ENCODE results near the gene TMEM259. TPM values are rescaled to one million over a fixed set of nuclear protein-coding genes. Genes with fewer than 3 reads are reported as not detected.
A peak's percentile ranks its signal among the peaks of the same experiment; 100 is the strongest.

TMEM259 gene
- total RNA-seq, 1 donor from 2014 or later = 31.7 TPM

DNA sequence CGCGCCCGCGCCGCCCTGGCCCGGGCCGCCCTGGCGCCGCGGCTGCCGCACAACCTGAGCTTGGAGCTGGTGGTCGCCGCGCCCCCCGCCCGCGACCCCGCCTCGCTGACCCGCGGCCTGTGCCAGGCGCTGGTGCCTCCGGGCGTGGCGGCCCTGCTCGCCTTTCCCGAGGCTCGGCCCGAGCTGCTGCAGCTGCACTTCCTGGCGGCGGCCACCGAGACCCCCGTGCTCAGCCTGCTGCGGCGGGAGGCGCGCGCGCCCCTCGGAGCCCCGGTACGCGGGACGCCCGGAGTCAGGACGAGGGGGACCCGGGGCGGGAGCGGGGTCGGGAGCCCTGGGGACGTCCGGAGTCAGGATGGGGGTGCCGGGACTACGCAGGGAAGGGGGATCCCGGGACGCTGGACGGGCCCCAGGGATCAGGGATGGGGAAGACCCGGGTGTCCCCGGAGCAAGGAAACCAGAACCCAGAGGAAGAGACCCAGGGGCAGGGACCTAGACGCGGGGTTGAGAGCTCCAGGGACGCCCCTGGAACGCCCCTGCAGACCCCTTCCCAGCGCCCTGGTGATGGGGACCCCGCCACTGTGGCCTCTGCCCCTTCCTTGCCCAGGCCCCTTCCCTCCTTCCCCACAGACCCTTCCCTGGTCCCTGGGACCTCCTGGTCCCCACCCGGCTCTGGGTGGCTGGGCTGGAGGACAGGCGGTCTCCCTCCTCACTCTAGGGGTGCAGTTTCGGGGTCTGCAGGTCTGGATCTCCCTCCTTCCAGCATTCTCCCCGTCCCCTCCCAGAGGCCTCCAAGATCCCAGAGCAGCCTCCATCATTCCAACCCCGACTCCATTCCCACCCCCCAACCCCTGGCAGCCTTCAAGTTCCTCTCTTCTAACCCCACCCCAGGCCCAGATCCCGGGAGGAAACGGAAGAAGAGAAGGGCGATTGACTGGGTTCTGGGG is 20.1 kb downstream of the TMEM259 start:
- no peak overlapping the region for H2AFZ ChIP-seq (replicated peaks)
- DNase-seq (ENCODE audit: low spot score) = peak; percentile 58
- H3K27ac ChIP-seq = no peak overlapping the region
- Mint-ChIP-seq H3K27ac (no peak overlapping the region), H3K36me3 (no peaks in the 10 kb centered on the region), H3K27me3 (ENCODE audit: insufficient read depth, low read depth) (peaks cover 38% of the 10 kb centered on the region), H3K4me3 (peak overlapping the region; percentile 81), H3K4me1 (peaks cover 12% of the 10 kb centered on the region), H3K9me3 (peaks cover 3% of the 10 kb centered on the region)
- no peaks in the 10 kb centered on the region for H3K36me3 ChIP-seq
- no peaks in the 10 kb centered on the region for H3K9me3 ChIP-seq (ENCODE audit: low read depth)
- peaks cover 7% of the 10 kb centered on the region for H3K4me1 ChIP-seq
- peaks cover 62% of the 10 kb centered on the region for H3K27me3 ChIP-seq
- peak overlapping the region; percentile 94 for H3K4me2 ChIP-seq
- no peak overlapping the region for H3K9ac ChIP-seq
- H3K4me3 ChIP-seq = peak overlapping the region; percentile 73
- peak; percentile 39 for TF ChIP-seq EZH2 (IDR thresholded peaks at IDR 0.05)
- TF ChIP-seq, protein P1, sequence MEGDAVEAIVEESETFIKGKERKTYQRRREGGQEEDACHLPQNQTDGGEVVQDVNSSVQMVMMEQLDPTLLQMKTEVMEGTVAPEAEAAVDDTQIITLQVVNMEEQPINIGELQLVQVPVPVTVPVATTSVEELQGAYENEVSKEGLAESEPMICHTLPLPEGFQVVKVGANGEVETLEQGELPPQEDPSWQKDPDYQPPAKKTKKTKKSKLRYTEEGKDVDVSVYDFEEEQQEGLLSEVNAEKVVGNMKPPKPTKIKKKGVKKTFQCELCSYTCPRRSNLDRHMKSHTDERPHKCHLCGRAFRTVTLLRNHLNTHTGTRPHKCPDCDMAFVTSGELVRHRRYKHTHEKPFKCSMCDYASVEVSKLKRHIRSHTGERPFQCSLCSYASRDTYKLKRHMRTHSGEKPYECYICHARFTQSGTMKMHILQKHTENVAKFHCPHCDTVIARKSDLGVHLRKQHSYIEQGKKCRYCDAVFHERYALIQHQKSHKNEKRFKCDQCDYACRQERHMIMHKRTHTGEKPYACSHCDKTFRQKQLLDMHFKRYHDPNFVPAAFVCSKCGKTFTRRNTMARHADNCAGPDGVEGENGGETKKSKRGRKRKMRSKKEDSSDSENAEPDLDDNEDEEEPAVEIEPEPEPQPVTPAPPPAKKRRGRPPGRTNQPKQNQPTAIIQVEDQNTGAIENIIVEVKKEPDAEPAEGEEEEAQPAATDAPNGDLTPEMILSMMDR (IDR thresholded peaks at IDR 0.05) = no peak
- H3K79me2 ChIP-seq (ENCODE audit: low read depth) = no peaks in the 10 kb centered on the region
- H4K20me1 ChIP-seq (ENCODE audit: low read depth) = peaks cover 6% of the 10 kb centered on the region
- H3F3A ChIP-seq (ENCODE audit: low read depth) = peaks cover 6% of the 10 kb centered on the region

DNA sequence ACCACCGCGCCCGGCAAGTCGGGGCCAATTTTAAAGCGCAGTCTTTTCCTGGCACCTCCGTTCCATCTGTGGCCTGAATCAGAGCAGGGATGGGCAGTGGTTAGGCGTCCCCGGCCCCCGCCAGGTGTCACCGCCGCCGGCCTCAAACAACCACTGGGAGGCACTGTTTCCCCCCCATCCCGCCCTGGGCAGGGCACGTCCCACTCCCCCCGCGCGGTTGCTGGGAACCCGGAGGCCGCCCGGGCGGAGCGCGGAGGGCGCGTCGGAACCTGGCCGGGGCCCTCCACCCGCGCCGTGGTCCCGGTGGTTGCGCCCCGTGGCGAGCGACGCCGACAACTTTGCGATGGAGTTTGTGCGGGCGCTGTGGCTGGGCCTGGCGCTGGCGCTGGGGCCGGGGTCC is 20.8 kb downstream of the TMEM259 start, which contains the start of gene GRIN3B:
Gene GRIN3B (plus strand): TSS at position 325 of the 400 bp plus-strand sequence. CDS start 19 bp downstream, at position 344.
- H3K9me3 Mint-ChIP-seq = peaks cover 3% of the 10 kb centered on the region
- Histone ChIP-seq H3K79me2 (ENCODE audit: low read depth) (no peaks in the 10 kb centered on the region), H3K4me2 (peak within 1 kb of the TSS; percentile 94), H3K36me3 (no peaks in the 10 kb centered on the region), H3F3A (ENCODE audit: low read depth) (peaks cover 6% of the 10 kb centered on the region), H3K4me3 (peak within 1 kb of the TSS; percentile 73), H3K27me3 (peaks cover 70% of the 10 kb centered on the region), H3K27ac (no peak within 1 kb of the TSS), H3K9me3 (ENCODE audit: low read depth) (no peaks in the 10 kb centered on the region), H3K4me1 (peaks cover 7% of the 10 kb centered on the region), H2AFZ (replicated peaks) (no peak within 1 kb of the TSS), H3K9ac (no peak within 1 kb of the TSS), H4K20me1 (ENCODE audit: low read depth) (peaks cover 8% of the 10 kb centered on the region)
- peaks cover 12% of the 10 kb centered on the region for H3K4me1 Mint-ChIP-seq
- DNase-seq (ENCODE audit: low spot score) = peak; percentile 90
- H3K27me3 Mint-ChIP-seq (ENCODE audit: insufficient read depth, low read depth) = peaks cover 38% of the 10 kb centered on the region
- no peak within 1 kb of the TSS for H3K27ac Mint-ChIP-seq
- TF ChIP-seq, protein P1 (IDR thresholded peaks at IDR 0.05) = peak; percentile 78
- TF ChIP-seq EZH2phosphoT487 (IDR thresholded peaks at IDR 0.05) = peak; percentile 62
- TF ChIP-seq EZH2 (IDR thresholded peaks at IDR 0.05) = peak; percentile 37
- no peaks in the 10 kb centered on the region for H3K36me3 Mint-ChIP-seq
- peak within 1 kb of the TSS; percentile 81 for H3K4me3 Mint-ChIP-seq

DNA sequence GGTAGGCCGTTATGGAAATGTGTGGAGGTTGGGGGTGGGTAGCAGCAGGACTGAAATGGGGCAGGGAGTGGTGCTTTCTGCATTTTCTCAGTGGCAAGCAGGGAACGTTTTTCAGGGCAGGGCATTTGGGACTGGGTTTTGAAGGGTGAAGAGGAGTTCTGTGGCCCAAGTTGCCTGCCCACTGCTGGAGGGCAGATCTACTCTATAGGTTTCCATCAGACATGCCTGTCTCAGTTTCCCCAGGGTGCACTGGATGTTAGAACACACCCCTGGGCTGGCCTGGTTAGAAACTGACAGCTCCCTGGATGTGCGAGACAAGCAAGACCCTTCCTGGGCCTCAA is 21.6 kb downstream of the TMEM259 start:
- Mint-ChIP-seq H3K27me3 (ENCODE audit: insufficient read depth, low read depth) (peaks cover 40% of the 10 kb centered on the region), H3K36me3 (no peaks in the 10 kb centered on the region), H3K9me3 (peaks cover 3% of the 10 kb centered on the region), H3K4me1 (peaks cover 12% of the 10 kb centered on the region), H3K4me3 (peak overlapping the region; percentile 80), H3K27ac (no peak overlapping the region)
- H3K9me3 ChIP-seq (ENCODE audit: low read depth) = no peaks in the 10 kb centered on the region
- no peak overlapping the region for H3K27ac ChIP-seq
- H3K79me2 ChIP-seq (ENCODE audit: low read depth) = no peaks in the 10 kb centered on the region
- peaks cover 71% of the 10 kb centered on the region for H3K27me3 ChIP-seq
- H3K4me2 ChIP-seq = no peak overlapping the region
- peaks cover 12% of the 10 kb centered on the region for H4K20me1 ChIP-seq (ENCODE audit: low read depth)
- no peak overlapping the region for H2AFZ ChIP-seq (replicated peaks)
- TF ChIP-seq, protein P1 (IDR thresholded peaks at IDR 0.05) = no peak
- TF ChIP-seq EZH2 (IDR thresholded peaks at IDR 0.05) = no peak
- TF ChIP-seq EZH2phosphoT487 (IDR thresholded peaks at IDR 0.05) = no peak
- no peak overlapping the region for H3K9ac ChIP-seq
- peaks cover 7% of the 10 kb centered on the region for H3K4me1 ChIP-seq
- H3K4me3 ChIP-seq = no peak overlapping the region
- H3K36me3 ChIP-seq = no peaks in the 10 kb centered on the region
- no peak for DNase-seq (ENCODE audit: low spot score)
- H3F3A ChIP-seq (ENCODE audit: low read depth) = peaks cover 6% of the 10 kb centered on the region

All from neural progenitor cell (in vitro differentiated cells).